ENCODE measurements around the gene FOXN3. TPM values are rescaled to one million over a fixed set of nuclear protein-coding genes. Genes with fewer than 3 reads are reported as not detected.

Gene FOXN3
- total RNA-seq, 2 donors from 2014 or later: 115 to 119 TPM

DNA sequence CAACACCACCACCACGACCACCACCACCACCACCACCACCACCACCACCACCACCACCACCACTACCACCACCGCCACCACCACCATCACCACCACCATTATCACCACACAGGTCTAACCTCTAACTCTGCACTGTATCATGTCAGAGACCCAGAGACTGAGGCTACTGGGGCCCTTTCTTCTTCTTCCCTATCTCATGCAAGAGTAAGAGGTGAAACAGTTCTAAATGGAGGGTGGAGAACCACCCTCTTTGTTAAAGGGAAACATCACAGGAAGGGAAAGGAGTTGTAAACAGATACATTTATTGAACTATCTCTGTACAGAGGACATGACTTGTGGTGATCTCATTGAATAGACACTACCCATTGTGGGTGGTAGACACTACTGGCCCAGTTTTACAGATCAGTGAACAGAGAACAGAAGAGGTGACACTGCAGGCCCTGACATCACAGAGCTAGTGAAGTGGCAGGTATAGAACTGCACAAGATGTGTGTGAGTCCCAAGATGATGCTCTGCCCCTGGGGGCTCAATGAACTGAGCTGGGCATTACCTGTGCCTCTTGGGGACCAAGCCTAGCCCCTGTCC lies 91.6 kb downstream of the FOXN3 start:
- intact Hi-C loops (cut with DNase I): no loop called here

DNA sequence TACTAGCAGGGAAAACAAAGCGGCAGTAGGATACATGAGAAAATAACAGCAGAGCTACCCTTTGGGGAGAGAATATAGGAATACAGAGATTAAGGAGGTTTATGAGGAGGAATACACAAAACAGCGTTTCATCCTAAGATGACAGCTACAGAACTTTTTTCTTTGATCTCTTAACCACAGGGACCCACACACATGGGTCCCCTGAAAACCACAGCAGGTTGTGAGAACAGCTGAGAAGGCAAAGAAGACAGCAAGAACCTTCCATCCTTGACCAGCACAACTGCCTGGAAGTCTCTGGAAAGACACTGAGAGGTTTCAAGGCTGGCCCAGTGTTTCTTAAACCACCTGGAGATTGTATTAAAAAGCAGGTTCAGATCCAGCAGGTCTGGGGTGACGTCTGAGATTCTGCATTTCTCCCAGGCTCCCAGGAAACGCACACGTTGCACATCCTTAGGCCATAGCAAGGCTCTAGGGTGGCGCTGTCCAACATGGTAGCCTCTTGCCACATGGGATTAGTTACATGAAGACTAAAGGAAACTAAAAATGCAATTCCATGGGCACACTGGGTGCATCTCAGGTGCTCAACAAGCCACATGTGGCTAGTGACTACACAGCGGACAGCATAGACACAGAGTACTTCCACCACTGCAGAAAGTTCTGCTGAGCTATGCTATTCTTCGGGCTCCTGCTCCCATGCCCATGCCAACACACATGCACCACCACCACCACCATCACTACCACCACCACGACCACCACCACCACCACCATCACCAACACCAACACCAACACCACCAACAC lies 92.3 kb downstream of the FOXN3 start:
- ATAC-seq (no peak), DNase-seq (no peak)
- intact Hi-C loops (cut with DNase I): no loop called here

More for the DNA sequence above, 91.6 kb downstream of the FOXN3 start:
- DNase-seq: no peak
- ATAC-seq: no peak

DNA sequence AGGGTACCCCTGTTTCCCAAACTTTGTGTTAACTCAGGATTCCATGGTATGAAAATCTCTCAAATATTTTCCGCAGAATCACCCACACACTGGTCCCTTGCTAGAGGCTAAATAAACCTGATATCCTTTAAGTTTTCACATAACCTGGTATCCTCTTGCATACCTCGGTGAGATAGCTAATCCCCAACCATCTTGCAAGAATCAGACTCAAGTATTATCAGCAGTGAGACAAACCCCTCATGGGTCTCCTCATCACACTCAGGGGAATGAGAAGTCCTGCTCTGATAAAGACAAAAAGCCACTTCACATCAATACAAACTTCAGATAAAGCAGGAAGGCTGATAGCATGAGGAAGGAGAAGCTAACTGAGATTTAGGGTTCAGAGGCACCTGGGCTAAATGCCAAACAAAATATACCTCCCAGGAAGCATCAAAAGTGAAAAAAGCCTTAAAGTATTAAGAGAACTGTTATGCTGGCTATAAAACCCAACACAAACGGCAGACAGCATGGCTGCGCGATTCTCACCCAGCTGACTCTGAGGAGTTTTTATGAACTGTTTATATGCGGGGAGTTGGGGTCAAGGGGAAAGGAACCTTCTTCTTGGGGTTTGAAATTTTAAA lies 96.5 kb downstream of the FOXN3 start:
- intact Hi-C loops (cut with DNase I): no loop called here
- ATAC-seq: no peak
- no peak for DNase-seq

DNA sequence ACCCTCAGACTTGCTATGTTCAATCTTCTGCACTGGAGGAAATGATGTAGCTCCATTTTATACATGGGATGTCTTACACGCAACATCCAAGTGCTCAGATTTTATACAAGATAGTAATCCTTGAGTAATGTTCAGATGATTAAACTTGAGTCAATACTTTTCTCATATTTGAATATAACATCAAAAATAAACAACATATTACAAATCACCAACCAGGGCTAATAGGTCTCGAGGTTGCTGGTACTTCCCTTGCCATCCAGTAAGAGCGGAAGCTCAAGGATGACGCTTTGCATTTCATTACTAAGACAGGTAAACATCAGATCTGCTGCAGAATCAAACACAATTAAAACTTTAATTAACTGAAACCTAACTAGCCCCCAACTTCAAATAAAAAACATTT lies 97.3 kb downstream of the FOXN3 start:
- ATAC-seq (no peak), DNase-seq (no peak)
- intact Hi-C loops (cut with DNase I): no loop called here

DNA sequence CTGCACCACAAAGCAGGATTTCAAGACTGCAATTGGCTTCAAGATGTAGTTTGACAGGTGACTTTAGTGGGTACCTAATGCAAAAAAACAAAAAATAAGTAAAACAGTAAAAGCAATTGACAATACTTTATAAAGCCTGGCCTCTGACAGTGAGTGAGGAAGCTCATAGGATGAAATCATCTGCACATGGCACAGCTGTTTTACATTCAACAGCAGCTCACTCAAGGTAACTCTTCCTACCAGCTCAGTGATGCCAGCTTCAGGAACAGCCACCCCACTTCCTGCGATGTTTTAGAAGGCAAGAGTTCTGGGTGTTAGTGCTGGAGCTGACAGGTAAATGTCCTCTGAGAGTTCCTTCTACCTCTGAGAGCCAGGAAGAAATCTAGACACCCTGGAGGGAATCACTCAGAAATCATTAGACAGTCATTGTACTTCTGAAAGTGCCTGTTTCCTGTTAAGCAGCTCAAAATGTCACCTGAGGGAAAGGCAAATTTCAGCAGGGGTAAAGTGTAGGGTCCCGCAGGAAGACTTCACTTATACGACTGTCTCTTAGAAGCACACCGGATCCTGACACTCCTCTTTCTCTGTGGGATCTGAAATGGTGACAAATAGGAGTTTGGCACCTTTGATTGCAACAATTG lies 99.9 kb downstream of the FOXN3 start:
- intact Hi-C loops (cut with DNase I): no loop called here
- DNase-seq: no peak
- no peak for ATAC-seq

DNA sequence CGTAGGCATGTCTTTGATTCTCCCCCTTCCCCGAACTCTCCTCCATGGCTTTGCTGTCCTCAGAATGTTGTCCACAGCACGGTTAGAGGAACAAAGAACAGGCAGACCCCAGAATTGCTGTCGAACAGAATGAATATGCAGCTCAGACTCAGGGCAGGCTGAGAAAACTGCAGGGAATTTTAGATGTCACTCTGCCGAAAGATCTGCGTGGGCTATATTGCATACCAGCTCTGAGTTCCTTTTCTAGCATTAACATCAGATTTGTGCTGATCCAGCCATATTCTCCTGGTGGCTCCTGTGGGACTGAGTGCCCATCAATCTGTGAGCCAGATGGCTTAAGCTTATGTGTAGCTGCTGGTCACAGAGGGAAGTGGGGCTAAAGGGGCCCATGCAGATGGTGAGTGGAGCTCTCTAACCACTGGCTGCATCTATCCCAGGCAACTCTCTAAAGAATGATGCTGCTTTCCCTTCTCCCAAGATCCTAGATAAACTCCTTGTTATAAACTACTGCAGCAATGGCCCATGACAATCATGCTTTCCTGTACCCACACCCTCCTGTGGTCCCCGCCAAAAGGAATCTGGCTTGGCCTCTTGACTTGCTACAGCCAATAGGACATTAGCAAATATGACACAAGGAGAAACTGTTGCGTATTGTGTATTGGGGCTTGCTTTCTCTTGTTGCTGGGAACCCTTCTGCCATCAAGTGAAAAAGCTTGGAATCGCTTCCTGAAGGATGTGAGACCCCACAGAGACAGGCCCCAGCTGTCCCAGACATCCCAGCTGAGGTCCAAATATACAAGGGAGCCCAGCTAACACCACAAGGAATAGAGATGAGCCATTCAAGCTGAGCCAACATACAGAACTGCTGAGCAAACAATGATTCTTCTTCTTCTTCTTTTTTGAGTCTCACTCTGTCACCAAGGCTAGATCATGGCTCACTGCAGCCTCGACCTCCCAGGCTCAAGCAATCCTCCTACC lies 101.3 kb downstream of the FOXN3 start:
- ATAC-seq (peak; percentile 26 to 30), DNase-seq (no peak)
- intact Hi-C loops (cut with DNase I): no loop called here

DNA sequence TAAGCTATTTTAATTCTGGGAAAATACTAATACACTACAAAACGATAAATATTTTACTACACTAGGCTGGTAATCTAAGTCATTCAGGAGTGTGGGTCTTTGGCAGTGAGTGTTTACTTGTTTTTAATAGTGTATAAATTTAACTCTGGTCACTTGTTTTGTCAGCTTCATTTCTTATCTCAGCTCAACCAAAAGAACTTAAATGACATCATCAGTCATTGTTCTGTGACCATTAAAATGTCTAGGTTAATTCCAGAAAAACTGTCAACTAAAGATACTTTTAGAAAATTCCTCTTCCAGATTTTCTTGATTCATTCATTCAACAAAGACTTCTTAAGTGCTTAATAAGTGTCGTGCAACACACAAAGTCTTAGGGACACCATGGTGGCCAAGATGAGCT lies 102.8 kb downstream of the FOXN3 start:
- no peak for DNase-seq
- no peak for ATAC-seq
- intact Hi-C loops (cut with DNase I): no loop called here

DNA sequence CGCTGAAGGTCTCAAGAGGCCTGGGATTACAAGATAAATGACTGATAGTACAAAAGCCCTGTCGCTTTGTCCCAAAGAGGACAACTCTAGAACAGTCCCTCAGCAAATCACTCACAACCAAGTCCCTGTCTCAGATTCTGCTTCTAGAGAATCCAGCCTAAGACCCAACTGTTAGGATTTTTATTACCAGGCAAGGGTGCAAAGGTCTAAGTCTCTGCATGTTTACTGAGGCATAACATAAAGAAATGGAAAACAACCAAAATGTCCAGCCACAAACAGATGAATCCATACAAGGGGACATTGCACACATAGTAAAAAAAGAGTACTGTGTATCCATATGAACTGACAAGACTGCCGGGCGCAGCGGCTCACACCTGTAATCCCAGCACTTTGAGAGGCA lies 104.1 kb downstream of the FOXN3 start:
- no peak for ATAC-seq
- DNase-seq: no peak

DNA sequence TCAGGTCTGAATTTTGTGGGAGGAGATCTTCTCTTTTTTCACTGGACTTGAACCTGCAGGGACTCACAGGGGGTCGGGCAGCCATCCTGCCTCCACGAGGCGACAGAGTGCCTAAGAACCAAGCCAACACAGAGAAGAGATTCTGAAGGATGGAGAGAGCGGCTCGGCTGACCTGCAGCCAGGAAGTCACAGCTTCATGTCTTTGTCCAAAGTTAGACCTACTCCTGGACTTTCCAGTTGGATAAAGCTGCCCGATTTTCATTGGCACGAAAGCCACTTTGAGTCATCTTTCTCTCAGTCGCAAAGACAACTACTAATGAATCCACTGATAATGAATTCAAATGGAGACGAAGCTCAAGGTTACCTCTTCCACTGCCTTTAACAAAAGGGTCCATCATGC lies 106.8 kb downstream of the FOXN3 start:
- ATAC-seq (no peak), DNase-seq (no peak)
- intact Hi-C loops (cut with DNase I): no loop called here

More for the DNA sequence above, 104.1 kb downstream of the FOXN3 start:
- intact Hi-C loops (cut with DNase I): no loop called here

DNA sequence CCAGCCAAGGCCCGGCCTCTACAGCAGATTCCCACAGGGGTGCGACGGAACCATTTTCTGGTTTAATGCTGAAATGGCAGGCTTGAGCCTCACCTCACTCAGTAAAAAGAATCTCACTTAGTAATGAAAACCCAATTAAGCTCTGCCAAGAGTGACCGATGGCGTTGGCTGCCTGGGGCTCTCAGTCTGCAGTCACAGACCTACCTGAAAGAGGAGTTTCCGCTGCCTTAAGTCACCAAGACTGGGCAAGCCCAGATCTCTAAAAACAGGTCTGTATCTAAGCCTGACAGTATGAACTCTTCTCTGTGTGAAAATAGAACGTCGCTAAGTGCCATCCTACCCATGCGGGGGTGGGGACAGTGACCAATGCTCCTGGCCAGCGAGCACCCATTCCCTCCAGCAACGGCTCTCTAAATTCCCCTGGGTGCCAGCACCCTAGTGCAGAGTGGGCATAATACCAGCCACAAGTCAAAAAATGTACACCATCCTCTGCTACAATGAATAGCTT lies 107.3 kb downstream of the FOXN3 start:
- no peak for ATAC-seq
- intact Hi-C loops (cut with DNase I): loop anchor here in 1 of 2 donors (10.0 kb wide), 1 partner anchor 105 kb away; the partner anchor contains the start of gene FOXN3
- no peak for DNase-seq

DNA sequence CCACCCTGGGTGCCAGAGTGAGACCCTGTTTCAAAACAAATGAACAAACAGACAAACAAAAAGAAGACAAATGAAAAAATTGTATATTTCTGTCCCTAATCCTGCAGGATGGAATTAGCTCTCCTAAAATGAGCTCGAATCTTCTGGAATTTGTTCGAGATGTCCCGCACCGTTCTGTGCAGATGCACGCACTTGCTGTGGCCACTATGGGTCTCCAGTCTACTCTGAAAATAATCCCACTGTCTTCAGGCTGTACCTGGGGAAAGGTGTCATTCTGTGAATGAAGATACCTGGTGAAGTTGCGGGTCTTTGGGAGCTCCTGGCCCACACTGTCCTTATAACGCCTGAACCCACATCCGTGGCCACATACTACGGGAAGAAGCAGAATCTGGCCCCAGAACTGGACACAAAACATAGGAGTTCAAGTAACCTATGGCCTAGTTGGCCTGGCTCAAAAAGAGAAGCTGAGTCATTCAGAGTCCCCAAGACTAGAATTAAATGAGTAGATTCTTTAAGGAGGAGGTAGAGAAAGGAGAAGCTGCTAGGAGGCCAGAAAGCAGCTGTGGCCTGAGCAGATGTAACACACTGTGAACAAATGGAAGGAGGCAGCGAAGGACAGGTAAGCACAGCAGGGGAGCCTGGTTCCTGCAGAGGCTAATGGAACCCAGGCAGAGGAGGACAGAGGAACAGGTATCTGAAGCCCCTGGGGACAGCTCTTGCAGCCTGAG lies 108.6 kb downstream of the FOXN3 start:
- DNase-seq (no peak), ATAC-seq (no peak)
- intact Hi-C loops (cut with DNase I): loop anchor here in 1 of 2 donors (10.0 kb wide), 1 partner anchor 106 kb away; the partner anchor contains the start of gene FOXN3

DNA sequence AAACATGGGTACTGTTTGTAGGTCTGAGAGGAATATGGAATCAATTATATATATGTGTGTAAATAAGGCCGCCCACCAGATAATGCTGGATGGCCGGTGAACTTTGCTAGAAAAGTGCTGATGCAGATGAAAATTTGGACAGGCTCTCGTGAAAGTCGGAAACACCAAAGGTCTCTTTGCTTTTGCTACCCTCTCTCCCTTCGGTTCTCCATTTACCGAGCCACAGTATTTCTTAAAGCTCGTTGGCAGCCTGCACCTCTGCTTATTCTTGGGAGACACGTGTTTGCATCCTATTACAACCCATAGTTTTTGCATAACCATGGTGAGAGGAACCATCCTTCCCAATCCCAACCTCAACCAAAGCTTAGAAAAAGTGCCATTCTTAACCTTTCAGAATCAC lies 109.6 kb downstream of the FOXN3 start:
- intact Hi-C loops (cut with DNase I): loop anchor here in 1 of 2 donors (10.0 kb wide), 1 partner anchor 107 kb away; the partner anchor contains the start of gene FOXN3
- ATAC-seq (no peak), DNase-seq (no peak)

DNA sequence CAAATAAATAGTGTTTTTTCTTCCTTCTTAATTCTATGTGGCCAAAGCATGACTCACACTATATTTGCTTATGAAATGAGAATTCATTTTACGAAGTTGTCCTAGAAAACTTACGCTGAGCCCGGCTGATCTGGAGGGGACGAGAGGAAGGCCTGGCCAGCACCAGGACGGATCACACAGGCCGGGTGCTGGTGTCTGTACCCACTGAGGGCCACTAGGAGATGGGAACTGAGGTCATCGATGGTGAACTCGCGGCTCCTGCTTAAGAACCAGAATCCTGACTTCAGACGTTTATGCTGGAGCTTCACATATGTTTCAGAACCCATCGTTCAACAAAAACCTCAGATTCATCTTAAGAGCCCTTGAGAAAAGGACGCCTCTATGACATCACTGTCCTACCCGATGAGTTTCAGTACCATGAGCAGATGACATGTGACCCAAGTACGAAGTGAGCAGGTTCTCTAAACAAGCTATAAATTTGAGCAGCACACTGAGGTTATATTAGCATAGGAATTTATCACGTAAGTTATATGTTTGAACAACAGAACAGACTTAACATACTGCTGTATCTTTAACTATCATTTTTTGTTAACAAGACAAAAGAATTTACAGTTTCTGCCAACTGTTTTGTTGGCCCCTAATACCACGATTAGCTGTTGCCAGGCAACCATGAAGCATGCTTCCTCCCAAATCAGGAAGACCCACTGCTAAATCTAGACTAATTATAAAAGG lies 111.9 kb downstream of the FOXN3 start:
- intact Hi-C loops (cut with DNase I): loop anchor here in 1 of 2 donors (10.0 kb wide), 1 partner anchor 110 kb away; the partner anchor contains the start of gene FOXN3
- DNase-seq (peak; percentile 47), ATAC-seq (peak; percentile 38 to 50)

DNA sequence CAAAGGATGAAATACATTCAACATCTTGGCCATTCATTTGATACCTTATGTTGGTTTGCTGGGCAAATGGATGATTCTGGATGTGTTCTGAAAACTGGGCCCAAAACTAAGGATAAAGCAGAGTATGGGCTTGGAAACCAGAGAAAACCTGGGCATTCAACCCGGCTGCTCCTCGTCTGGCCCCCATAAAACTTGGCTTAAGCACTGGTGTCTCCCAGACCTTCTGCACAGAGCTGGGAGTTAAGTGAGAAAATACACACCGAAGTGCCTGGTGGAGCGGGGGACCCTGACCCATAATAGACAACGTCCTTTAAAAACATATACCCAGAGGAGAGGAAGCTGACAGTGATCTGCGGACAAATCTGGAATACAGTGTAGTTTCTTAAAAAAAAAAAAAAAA lies 112.5 kb downstream of the FOXN3 start:
- intact Hi-C loops (cut with DNase I): loop anchor here in 1 of 2 donors (10.0 kb wide), 1 partner anchor 110 kb away; the partner anchor contains the start of gene FOXN3
- DNase-seq: no peak
- ATAC-seq: peak in 1 of 2 donors; percentile 9

DNA sequence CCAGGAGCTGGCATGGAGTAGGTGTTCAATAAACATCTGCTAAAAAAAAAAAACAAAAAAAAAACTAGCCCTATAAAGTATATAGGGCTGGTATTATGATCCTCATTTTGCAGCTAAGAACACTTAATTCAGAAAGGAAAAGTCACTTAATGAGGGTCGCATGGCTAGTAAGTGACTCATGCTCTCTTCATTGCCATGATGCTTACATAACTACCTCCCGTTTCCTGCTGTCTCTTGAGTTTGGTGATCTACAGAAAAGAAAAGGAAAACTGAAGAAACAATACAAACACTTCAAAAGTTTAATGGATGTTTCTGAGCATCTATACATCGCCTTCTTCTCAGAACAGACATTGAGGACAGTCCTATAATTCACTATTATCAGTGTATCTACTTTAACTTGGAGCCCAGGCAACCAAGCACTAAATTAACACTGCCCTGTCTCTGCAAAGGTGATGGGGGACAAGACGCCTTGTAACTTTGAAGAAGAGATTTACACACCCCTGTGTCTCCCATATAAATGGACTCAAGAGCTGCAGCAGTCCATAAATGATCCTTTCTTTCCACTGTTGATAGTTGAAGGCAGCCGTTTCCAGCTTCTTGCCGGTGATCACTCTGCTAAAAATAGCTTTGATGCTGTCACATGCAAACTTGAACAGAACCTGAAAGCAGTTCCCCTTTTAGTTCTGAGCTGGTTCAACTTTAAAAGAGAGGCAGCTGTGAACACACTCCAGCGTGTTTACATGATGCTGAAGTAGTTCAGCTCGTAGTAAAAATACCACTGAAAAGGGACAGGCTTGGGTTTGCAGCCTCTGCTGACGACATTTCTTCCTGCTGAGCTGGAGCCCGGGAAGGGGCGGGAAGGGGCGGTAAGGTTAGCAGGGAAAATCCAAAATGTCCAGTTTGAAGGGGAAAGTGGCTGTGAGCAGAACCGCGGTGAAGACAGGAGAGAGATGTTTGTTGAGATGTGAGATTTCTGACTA lies 113.3 kb downstream of the FOXN3 start:
- ATAC-seq: peak; percentile 72 to 76
- DNase-seq: peak; percentile 66
- intact Hi-C loops (cut with DNase I): loop anchor here in 1 of 2 donors (10.0 kb wide), 1 partner anchor 111 kb away; the partner anchor contains the start of gene FOXN3
